Activated T-helper 1 cell treated with anti-CD3 and anti-CD28 coated beads, Interleukin-2, amount 50 U/mL, for 16 hours (primary cell): Measurements from ENCODE around the gene NCF2.
A peak's percentile ranks its signal among the peaks of the same experiment; 100 is the strongest.
"Not testable (repeated sequence)": the region's sequence is repeated elsewhere in the genome, so short reads cannot be mapped to it uniquely, and the experiment has no call there.

ENCODE experiments used
- DNase-seq, 2 donors: peaks; one replicate each; pipeline ENCODE4 v3.0.0-alpha.2; 2020; ENCODE audit warnings: low read depth in 1 of 2, low spot score in 1 of 2

The NCF2 gene, protein sequence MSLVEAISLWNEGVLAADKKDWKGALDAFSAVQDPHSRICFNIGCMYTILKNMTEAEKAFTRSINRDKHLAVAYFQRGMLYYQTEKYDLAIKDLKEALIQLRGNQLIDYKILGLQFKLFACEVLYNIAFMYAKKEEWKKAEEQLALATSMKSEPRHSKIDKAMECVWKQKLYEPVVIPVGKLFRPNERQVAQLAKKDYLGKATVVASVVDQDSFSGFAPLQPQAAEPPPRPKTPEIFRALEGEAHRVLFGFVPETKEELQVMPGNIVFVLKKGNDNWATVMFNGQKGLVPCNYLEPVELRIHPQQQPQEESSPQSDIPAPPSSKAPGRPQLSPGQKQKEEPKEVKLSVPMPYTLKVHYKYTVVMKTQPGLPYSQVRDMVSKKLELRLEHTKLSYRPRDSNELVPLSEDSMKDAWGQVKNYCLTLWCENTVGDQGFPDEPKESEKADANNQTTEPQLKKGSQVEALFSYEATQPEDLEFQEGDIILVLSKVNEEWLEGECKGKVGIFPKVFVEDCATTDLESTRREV

GRCh38 chr1:183590244-183591191, at the start of gene NCF2:
Gene NCF2, minus strand, starts transcription at chr1:183590459. Its CDS starts 130 bp downstream, at chr1:183590329.
- DNase-seq: no peak

- no peak for DNase-seq
Measured at GRCh38 chr1:183638649-183639387, 48.6 kb upstream of the NCF2 start.

- no peak for DNase-seq
Measured at GRCh38 chr1:183636783-183637182, 46.5 kb upstream of the NCF2 start.

GRCh38 chr1:183636334-183636682, 46.0 kb upstream of the NCF2 start:
- DNase-seq: no peak

GRCh38 chr1:183635606-183636333, 45.5 kb upstream of the NCF2 start, which contains the start of gene ARPC5:
Gene ARPC5, minus strand, starts transcription at chr1:183635783. Its CDS starts 124 bp downstream, at chr1:183635659.
- peak; percentile 89 to 94 for DNase-seq

GRCh38 chr1:183635099-183635605, 44.9 kb upstream of the NCF2 start:
- peak in 1 of 2 donors; percentile 17 for DNase-seq

DNA sequence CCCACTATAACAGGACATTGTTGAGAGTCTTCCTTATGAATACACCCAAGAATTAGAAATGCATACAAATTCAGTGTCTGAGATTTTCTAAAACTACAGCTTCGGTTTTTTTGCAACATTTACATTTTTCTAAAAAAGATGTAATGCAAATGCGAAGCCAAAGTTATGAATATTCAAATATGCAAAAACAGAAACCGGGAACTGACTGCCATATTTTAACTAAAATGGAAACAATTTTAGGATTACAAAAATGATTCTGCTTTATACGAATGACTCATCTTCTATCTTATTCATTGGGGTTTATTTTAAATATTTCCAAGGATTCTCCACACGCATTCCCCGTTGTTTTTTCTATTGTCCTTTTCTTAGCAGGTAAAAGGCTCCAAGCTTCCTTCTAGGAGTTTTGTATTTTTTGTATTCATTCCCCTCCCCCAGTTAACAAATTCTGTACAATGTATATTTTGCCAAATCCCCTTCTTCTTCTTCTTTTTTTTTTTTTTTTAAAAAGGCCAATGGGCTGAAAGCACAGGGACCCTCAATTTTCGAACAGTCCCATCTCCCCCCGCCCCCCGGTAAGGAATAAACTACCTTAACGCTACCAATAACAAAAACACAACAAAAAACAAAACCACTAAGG, 44.3 kb upstream of the NCF2 start:
- DNase-seq: no peak

DNA sequence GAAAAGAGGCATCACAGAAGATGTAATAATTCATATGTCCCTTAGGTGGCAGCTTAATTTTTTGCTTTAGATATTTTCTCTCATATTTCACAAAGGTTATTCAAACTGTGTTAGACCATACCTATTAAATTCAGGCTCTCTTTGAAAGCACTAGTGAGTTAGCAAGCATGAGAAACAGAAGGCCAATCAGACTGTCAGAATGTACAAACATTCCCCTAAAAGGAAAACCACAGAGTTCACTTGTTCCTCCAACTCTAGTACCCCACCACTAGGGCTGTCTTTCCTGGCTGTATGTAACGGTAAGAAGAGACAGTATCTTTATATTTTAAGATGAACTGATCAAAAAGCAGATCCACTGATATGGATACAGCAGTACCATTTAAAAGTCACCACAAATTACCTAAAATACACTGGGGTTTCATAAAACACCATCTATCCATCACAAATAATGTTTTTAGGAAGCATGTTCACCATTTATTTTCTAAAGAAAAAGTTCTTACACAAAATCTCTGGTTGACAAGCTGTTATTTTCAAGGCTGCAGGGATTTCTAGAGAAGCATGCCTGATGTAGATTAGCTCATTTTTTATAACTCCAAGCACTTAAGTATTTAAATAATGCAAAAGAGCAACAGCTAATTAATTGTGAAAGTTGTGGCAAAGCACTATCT, 43.6 kb upstream of the NCF2 start:
- DNase-seq: no peak

DNA sequence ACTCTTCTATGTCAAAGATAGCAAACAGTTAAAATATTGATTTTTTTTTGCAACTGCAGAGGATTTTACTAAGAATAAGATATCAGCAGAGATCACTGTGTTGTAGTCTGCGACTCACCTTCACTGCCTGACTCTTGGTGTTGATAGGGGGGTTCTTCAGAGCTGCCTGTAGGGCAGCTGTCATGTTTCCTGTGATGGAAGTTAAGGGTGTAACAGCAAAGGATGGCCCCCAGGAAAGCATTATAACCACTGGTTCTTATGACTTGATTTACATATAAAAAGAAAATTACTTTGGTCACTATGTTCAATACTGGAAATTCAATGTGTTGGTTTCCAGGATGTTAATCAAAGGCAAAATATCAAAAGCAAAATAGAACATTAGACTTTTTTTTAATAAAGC, 42.7 kb upstream of the NCF2 start:
- no peak for DNase-seq

DNA sequence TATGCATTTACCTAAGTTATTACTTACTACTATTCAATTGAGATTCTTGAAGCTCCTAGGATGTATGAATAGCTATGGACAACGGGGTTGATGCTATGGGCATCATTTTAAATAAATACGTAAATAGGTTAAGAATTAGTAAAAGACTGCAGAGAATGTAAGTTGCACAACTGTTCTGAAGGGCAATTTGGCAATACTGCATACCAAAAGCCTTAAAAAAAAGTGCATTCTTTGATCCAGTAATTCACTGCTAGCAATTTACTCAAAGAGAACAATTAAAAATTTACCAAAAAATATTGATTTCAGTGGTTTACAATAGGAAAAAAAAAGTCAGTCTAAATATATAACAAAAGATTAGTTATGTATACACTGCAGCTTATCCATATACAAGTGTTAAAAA, 41.9 kb upstream of the NCF2 start:
- no peak for DNase-seq

GRCh38 chr1:183630748-183631147, 40.5 kb upstream of the NCF2 start:
- no peak for DNase-seq

DNA sequence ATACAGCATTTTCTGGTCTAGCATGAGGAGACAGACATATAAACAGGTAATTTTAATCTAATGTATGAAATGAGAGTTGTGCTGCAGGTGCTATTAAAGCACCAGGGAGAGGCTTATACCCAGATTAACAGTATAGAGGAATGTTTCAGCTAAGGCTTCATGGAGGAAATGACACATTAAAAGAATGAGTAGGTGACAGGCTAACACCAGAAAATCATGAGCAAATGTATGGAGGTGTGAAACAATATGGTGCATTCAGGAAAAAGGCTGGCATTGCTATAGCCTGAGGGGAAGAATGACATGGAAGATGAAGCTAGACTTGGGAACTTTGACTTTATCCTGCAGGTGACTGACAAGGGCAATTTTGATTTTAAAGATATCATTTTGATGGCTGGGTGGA, 38.3 kb upstream of the NCF2 start:
- no peak for DNase-seq

DNA sequence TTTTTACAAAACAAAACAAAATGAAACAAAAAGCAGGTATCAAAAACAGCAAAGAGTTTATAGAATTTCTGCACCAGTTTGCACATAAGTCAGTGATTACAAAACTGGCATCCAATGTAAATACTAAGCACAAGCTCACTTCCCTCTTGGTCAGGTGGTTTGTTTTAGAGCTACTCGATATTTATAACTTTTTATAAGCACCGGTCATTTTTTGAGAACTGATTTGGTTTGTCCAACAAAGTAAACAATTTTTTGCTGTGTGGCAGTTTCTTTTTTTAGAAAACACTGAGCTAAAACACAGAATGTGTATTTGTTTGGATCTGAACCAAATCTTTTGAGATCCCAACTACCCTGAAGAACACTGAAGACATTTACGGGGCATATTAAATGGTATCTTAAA, 36.0 kb upstream of the NCF2 start:
- not testable (repeated sequence) for DNase-seq

DNA sequence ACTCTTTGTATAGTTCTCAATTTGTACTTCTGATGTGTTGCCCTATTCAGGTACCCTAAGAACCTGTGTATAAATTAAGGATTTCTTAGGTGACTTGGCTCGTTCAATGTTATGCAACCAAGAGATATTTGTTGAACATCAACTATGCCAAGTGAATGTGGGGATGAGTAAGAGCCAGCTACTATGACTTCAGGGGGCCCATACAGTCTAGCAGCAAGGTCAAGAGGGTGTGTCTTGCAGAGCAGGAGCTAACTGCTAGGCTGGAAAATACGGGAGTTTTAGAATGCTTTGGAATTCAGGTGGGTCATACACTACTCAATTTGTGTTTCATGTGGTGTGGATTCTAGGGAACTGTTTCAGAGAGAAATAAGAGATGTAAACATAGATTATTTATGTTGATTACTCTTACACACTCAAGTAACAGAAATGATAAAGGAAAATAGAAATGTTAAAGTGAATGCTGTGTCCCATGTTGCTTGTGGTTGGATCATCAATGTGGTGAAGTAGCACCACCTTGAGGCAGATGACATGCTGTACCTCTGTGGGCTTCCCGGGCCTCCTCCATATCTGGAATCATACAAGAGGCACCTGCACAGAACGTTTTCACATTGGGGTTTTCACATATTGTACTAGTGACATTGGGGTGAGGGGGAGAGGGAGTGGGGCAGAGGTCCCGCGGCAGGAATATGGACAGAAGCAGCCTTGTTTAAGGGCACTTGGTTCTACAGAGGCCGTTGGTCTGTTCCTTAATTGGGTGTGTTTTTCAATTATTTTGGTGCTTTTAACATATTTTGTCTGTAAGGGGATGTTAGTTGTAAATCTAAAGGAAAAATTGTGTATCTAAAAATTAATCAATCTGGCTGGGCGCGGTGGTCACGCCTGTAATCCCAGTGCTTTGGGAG, 32.9 kb upstream of the NCF2 start:
- DNase-seq: peak in 1 of 2 donors; percentile 6

- no peak for DNase-seq
Measured at GRCh38 chr1:183622013-183622412, 31.8 kb upstream of the NCF2 start.

DNA sequence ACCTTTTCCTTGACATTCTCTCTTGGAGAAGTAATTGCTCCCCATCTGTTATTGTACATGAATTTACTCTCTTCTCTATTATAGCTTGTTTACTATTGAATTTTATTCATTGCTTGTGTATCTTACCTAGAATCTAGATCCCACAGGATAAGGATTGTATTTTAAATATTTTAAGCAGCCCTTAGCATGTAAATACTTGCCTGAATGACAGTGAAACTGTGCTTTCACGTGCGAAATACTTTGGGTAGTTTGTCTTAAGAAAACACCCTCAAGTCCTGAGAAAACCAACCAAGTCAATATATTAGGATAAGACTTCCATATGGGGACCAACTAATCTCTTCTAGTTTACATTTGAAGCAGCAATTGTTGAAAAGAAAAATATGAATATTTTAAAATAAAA, 30.1 kb upstream of the NCF2 start:
- DNase-seq: no peak

DNA sequence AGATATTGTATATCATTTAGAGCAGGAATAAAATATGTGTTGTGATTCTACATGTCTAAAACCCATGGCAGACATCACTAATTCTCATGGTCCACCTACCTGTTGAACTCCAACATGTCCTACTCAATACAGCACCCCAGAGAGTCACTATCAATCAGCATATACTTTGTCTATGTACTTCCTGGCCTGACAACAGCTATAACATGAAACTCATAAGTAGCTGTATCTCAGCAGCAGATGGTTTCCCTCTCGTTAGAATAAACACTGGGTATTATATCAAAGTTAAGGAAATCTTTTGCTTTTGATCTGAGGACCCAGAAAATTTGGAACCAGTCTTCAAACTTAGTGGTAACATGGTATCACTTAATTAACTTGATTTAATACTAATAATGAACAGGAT, 29.5 kb upstream of the NCF2 start:
- no peak for DNase-seq

GRCh38 chr1:183618202-183618601, 27.9 kb upstream of the NCF2 start:
- DNase-seq: not testable (repeated sequence)
